A549 treated with CpdA at 1 μM for 4 hours (cell line): ENCODE measurements around the gene ROM1. TPM values are rescaled to one million over a fixed set of nuclear protein-coding genes. Genes with fewer than 3 reads are reported as not detected.

Experiments
- total RNA-seq: library from RNA; stranded (reverse); fragments of 200-300 nt; extraction: Qiagen RNA extraction; gene quantifications from 5 replicates; pipeline ENCODE4 v1.2.3, GENCODE V29; 2022; ENCODE audit warnings: low read depth

ROM1 gene, protein sequence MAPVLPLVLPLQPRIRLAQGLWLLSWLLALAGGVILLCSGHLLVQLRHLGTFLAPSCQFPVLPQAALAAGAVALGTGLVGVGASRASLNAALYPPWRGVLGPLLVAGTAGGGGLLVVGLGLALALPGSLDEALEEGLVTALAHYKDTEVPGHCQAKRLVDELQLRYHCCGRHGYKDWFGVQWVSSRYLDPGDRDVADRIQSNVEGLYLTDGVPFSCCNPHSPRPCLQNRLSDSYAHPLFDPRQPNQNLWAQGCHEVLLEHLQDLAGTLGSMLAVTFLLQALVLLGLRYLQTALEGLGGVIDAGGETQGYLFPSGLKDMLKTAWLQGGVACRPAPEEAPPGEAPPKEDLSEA
- 2.2 to 4.7 TPM (median 4.0 TPM) in 5 replicates for total RNA-seq

DNA sequence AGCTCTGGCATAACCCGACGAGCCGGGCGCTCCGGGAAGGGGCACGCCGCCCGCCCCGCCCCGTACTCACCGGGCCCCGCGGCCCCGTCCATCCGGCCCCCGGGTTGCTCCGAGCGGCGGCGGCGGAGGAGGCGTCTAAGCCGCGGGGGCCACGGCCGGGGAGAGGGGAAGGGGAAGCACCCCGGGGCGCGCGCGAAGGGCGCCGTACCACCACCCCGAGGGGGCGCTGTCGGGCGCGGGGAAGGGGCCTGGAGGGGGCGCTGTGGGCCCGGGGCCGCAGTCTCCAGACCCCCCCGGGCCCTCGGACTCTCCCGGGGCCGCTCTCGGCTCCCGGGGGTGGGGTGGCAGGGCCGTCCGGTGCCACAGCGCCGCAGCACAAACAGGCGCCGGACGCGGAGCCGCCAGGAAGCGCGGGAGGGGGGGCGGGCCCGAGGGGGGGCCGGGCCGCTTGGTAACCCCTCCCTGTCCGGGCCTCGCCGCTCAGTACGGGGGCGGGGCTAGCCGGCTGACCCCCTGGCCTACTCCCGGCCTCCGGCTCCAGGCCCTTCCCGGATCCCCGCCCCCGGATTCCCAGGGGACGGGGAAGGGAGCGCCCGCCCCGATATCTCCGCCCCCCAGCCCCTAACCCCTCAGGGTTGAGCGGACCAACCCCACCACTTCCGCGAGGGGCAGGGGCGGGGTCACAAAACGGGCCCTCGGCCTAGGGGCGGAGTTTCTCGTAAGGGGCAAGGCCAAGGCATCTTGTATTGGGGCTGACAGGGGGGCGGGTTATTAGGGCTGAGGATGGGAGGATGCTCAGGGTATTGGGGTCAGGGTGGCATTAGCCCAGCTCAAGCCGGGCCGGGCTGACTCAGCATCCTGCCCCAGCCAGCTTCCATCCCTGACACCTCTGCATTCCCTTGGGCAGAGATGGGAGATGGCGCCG is at the start of gene ROM1, which contains the start of gene EML3:
Gene ROM1 (plus strand): TSS at position 892 of the 925 bp plus-strand sequence. CDS start 25 bp downstream, at position 917.
Gene EML3 (minus strand): TSS at position 410 of the 925 bp plus-strand sequence. CDS start 318 bp downstream, at position 92.

DNA sequence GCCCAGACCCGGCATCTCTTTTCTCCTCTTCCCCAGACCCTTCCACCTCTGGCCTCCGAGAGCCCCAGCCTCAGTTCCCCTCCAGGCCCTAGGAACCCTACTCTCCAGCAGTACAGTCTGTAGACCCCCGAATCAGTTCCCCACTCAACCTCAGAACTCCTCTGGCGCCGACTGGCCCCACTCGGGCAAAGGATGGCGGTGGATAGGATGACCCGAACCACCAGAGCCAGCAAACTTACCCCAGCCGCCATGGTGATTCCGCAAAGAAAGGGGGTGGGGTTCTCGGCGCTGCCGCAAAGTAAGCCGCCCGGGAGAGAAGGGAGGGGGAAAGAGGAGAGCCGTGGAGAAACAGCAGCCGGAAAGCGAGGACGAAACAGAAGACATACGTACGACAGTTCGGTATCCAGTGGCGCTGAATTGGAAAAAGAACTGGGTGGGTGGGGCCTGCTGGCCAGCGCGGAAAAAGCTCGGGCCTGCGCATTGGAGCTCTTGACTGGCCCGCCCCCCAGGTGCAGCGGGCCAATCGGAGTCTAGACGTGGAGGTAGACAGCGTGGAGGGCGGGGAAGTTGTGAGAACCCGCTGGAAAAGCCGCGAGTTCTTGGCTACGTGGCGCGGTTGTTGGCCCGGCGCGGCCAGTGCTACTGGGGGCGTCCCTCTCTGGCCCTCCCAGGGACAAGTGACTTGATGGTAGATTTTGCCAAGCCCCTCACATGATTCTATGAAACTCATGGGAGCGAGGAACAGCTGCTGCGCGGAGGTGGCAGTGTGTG is 39.3 kb upstream of the ROM1 start, which contains the start of gene EEF1G:
Gene EEF1G (minus strand): TSS at position 300 of the 771 bp plus-strand sequence. CDS start 49 bp downstream, at position 251.

DNA sequence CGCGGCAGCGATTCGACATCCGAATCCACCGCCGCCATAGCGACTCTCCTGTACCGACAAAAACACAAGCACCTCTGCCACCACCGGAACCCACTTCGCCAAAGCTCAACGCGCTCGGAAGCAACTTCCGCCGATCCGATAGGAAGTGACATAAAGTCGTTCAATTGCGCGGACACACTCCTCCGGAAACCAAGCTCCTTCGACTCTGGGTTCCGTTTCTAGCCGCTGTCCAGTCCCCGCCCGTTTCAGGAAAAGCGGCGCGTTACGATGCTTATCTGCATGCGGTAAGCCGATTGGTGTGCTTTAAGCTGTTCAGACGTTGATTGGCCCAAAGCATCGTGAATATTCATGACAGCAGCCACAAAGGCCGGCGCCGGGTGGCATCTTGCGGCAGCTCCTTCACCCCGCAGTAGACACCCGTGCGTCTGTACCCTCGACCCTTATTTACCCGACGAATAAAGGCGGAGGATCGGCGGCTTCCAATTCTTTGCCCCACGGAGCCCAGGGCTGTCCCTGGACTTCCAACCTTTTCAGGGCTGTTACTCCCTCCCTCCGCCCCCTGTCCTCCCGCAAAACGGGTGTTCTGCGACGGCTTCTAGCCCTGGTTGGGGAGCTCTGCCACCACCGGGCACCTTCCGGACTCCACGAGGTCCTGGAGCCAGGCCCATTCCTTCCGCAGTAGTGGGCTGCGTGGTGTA is 21.5 kb upstream of the ROM1 start, which contains the start of gene TUT1:
Gene TUT1 (minus strand): TSS at position 76 of the 698 bp plus-strand sequence. CDS start 38 bp downstream, at position 38.

DNA sequence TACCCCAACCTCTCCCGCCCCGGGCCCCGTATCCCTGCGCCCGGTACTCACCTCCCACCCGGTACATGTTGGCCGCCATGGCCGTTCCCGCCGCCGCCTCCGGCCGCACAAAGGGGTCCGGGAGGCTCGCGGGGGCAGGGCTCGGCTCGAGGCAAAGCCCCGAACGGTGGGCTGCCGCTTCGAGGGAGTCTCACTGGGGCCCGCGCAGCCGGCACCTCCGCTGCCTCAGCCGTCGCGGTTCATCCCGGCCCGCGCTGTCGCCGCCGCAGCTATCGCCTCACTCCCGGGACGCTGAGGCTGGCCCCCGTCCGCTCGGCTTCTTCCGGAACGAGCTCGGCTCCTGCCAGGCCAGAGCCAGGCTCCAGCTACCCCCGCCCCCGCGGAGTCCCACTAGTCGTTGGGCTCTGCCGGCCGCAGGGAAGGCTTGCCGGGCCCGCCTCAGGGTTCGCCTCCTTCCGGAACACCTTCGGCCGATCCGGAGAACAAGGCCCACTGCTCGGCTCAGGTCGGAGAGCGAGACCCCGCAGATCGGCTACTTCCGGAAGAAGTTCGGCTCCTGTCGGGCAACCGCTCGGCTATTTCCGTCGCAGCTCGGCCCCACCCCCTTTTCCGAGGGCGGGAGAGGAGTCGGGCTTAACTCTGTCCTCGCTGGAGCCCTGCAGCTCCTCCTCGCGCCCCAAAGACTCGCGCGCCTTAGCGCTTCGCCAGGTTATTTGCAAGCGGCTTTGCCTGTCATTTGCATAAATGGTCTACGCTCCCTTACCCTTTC is 11.5 kb upstream of the ROM1 start, which contains the start of gene MTA2:
Gene MTA2 (minus strand): TSS at position 494 of the 769 bp plus-strand sequence. CDS start 415 bp downstream, at position 79.

DNA sequence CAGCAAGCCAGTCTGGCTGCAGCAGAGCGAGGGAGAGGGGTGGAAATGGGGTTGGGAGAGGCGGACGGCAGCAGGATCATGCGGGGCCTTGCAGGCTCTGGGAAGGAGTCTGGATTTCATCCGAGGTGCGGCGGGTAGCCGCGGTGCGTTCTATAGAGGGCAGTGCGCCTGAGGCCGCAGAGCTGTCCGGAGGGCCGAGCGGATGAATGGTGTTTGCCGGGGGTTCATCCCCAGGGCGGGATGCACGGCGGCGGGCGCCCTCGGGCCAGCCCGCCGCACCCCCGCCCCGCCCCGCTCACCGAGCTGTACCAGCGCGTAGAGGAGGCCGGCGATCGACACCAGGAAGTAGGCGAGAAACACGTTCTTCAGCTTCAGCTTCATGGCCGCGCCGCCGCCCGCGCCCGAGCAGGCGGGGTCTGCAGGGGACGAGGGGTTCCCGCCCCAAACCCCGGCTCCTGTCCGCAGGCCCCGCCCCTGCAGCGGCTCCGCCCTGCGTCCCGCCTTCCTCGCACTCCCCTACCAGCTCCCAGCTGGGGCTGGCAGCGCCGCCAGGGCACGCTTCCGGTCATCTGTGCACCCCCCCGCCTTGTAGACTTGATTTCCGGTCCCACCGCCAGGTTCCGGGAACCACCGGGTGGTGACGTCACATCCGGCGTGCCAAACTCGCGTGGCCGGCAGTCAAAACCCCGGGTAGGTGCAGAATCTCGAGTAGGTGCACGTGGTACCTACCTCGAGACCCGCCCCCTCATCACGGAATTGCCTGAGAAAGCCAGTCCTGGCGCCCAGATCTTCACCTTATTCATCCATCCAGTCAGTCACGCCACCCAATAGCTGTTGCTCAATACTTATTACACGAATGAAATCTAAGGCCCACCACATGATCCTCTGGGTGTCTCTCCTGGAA is 8.8 kb downstream of the ROM1 start, which contains the start of gene B3GAT3:
Gene B3GAT3 (minus strand): TSS at position 420 of the 904 bp plus-strand sequence. CDS start 39 bp downstream, at position 381.

DNA sequence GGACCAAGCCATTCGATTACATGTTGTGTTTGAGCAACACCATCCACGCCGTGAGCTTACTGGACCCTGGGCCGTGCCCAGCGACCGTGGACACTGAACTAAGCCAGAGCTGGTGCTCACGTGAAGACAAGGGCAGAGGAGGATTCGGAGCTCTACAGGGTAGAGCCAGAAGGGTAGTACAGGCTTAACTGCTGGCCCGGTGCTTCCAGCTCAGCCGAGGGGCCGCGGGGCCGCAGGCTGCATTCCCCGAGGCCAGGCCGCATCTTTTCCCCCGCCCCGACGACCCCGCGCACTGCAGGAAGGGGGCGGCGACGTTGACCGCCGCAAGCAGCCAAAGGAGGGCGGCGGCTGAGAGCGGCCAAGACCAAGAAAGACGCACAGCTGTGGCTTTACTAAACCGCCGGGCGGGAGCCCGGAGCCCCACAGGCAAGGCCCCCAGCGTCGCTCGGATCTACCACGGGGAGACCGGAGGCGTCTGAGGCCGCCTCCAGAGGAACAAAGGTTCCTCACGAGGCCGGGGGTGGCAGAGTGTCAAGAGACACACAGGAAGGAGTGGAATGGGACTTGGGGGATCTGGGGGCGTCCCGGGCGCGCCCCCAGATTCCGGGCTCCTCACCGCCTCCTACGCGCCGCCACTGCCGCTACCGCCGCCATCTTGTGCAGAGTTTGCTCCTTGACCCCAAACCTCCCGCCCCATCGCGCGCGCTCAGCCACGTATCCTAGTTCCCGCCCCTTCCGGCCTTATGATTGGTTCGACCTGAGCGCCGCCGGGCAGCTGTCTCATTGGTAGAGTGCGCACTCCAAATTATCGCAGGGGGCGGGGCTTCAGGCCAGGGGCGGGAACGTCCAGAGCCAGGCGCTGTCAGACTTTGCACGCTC is 33.1 kb downstream of the ROM1 start, which contains the start of gene GANAB:
Gene GANAB (minus strand): TSS at position 668 of the 879 bp plus-strand sequence. CDS start 14 bp downstream, at position 654.

Other genes starting within 250 kb of the ROM1 start
- gene SCGB1A1, start 194.2 kb upstream of the ROM1 start, total RNA-seq: not detected in 5 replicates
- 153 to 206 TPM (median 176 TPM) in 5 replicates for gene AHNAK, start 66.5 kb upstream of the ROM1 start, total RNA-seq
- gene EEF1G, start 39.4 kb upstream of the ROM1 start, total RNA-seq: 1,810 to 2,054 TPM (median 1,998 TPM) in 5 replicates
- gene TUT1, start 21.7 kb upstream of the ROM1 start, total RNA-seq: 12.6 to 16.4 TPM (median 14.7 TPM) in 5 replicates
- gene MTA2, start 11.4 kb upstream of the ROM1 start, total RNA-seq: 85.5 to 90.4 TPM (median 87.7 TPM) in 5 replicates
- 17.7 to 28.3 TPM (median 25.4 TPM) in 5 replicates for gene EML3, start 482 bp upstream of the ROM1 start, total RNA-seq
- gene B3GAT3, start 8.7 kb downstream of the ROM1 start, total RNA-seq: 43.0 to 56.7 TPM (median 55.6 TPM) in 5 replicates
- 243 to 281 TPM (median 269 TPM) in 5 replicates for gene GANAB, start 33.4 kb downstream of the ROM1 start, total RNA-seq
- 16.8 to 22.4 TPM (median 21.8 TPM) in 5 replicates for gene INTS5, start 40.0 kb downstream of the ROM1 start, total RNA-seq
- 136 to 160 TPM (median 145 TPM) in 5 replicates for gene C11orf98, start 52.0 kb downstream of the ROM1 start, total RNA-seq
- gene CSKMT, start 52.1 kb downstream of the ROM1 start, total RNA-seq: 11.7 to 17.3 TPM (median 13.5 TPM) in 5 replicates
- 23.9 to 36.7 TPM (median 32.9 TPM) in 5 replicates for gene UQCC3, start 58.4 kb downstream of the ROM1 start, total RNA-seq
- gene LBHD1, start 59.0 kb downstream of the ROM1 start, total RNA-seq: 4.0 to 5.2 TPM (median 5.0 TPM) in 5 replicates
- gene UBXN1, start 65.8 kb downstream of the ROM1 start, total RNA-seq: 113 to 129 TPM (median 124 TPM) in 5 replicates
- gene LRRN4CL, start 76.3 kb downstream of the ROM1 start, total RNA-seq: 0.08 to 0.12 TPM (median 0.10 TPM) in 3 of 5 replicates, not detected in the others
- 55.9 to 81.0 TPM (median 72.4 TPM) in 5 replicates for gene BSCL2, start 94.2 kb downstream of the ROM1 start, total RNA-seq
- 0.08 TPM in 1 of 5 replicates, not detected in the others for gene GNG3, start 94.4 kb downstream of the ROM1 start, total RNA-seq
- 37.0 to 43.4 TPM (median 42.3 TPM) in 5 replicates for gene HNRNPUL2, start 114.2 kb downstream of the ROM1 start, total RNA-seq
- gene TTC9C, start 115.2 kb downstream of the ROM1 start, total RNA-seq: 32.4 to 38.1 TPM (median 35.4 TPM) in 5 replicates
- gene ZBTB3, start 140.9 kb downstream of the ROM1 start, total RNA-seq: 0.97 to 2.2 TPM (median 1.4 TPM) in 5 replicates
- gene POLR2G, start 148.3 kb downstream of the ROM1 start, total RNA-seq: 164 to 200 TPM (median 184 TPM) in 5 replicates
- 13.6 to 17.9 TPM (median 16.1 TPM) in 5 replicates for gene TAF6L, start 158.1 kb downstream of the ROM1 start, total RNA-seq
- 67.5 to 93.2 TPM (median 88.1 TPM) in 5 replicates for gene TMEM179B, start 174.1 kb downstream of the ROM1 start, total RNA-seq
- 19.1 to 31.3 TPM (median 28.3 TPM) in 5 replicates for gene TMEM223, start 178.7 kb downstream of the ROM1 start, total RNA-seq
- 48.0 to 61.2 TPM (median 57.6 TPM) in 5 replicates for gene NXF1, start 192.2 kb downstream of the ROM1 start, total RNA-seq
- gene STX5, start 218.8 kb downstream of the ROM1 start, total RNA-seq: 19.8 to 29.3 TPM (median 27.5 TPM) in 5 replicates
- gene TEX54, start 219.6 kb downstream of the ROM1 start, total RNA-seq: not detected in 5 replicates
- gene WDR74, start 226.3 kb downstream of the ROM1 start, total RNA-seq: 74.7 to 85.8 TPM (median 82.6 TPM) in 5 replicates